ENCODE measurements around the gene NDC1.

The NDC1 gene

DNA sequence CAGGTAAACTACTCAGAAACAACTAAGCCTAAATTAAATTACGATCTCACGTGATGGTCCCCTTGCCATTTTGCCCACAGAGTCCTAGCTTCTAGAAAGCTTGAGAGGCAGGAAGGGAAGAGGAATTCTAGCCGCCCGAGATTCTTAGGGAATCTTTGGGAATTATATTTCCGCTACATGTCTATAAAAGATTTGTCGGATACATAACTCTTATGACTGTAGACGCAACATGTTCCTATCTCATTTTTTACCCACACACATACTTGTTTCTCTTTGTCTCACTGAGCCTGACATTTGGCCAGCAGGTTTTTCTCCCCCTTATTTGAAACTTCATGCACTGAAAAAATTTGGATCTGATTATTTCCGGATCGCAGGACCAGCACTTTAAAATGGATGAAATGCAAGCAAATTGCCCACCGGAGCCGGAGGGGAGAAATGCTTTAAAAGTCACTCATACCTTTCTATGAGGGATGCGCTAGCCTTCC lies 104.6 kb downstream of the NDC1 start:
- in situ Hi-C loops (cut with MboI; ENCODE audit: low sequenced_read_pairs) = no loop called here

GRCh38 chr1:53732912-53733317 lies 105.2 kb downstream of the NDC1 start:
- in situ Hi-C loops (cut with MboI; ENCODE audit: low sequenced_read_pairs) = no loop called here

DNA sequence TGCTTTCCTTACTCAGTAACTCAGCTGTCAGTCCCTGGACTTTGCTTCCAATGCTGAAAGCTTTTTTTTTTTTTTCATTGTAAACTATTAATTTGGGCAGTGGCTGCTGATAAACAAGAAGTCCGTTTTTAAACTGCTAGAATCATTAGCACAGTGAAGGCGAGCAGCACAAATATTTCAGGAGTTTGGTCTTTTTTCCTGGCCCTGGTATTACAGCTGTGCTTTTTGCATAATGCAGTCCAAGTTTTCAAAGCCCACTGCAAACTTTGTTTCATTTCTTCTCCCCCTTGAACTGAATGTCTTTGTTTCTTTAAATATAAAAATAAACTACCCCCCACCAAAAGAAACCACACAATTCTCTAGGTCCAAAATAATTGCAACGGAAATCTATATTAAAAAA lies 105.7 kb downstream of the NDC1 start:
- in situ Hi-C loops (cut with MboI; ENCODE audit: low sequenced_read_pairs) = no loop called here

GRCh38 chr1:53731779-53732305 lies 106.3 kb downstream of the NDC1 start:
- in situ Hi-C loops (cut with MboI; ENCODE audit: low sequenced_read_pairs) = no loop called here

DNA sequence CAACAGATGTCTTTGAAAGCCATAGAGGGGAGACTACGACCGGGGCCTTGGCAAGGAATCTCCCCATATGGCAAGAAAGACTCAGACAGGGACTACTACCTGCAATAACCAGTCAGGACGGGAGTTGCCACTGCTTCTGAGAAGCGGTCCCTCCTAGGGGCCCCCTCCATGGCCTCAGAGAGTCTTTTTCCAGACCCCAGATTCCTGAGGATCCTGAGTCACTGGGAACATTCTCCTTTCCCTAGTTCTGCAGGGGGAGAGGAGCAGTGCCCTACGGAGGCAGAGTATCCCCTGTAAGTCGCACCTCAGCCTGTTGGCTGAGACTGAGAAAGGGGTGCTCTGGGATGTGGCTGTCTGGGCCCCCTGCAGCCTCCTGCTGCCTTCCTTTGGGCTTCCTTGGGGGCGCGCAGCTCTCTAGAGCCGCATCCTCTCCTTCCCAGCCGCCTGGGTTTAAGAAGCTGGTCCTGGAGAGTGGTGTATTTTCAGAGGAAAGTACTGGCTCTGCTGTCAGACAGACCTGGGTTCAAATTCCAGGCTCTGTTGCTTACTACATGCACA lies 107.0 kb downstream of the NDC1 start:
- in situ Hi-C loops (cut with MboI; ENCODE audit: low sequenced_read_pairs) = no loop called here

- in situ Hi-C loops (cut with MboI; ENCODE audit: low sequenced_read_pairs) = no loop called here
Measured at GRCh38 chr1:53730224-53730865, 107.8 kb downstream of the NDC1 start.

DNA sequence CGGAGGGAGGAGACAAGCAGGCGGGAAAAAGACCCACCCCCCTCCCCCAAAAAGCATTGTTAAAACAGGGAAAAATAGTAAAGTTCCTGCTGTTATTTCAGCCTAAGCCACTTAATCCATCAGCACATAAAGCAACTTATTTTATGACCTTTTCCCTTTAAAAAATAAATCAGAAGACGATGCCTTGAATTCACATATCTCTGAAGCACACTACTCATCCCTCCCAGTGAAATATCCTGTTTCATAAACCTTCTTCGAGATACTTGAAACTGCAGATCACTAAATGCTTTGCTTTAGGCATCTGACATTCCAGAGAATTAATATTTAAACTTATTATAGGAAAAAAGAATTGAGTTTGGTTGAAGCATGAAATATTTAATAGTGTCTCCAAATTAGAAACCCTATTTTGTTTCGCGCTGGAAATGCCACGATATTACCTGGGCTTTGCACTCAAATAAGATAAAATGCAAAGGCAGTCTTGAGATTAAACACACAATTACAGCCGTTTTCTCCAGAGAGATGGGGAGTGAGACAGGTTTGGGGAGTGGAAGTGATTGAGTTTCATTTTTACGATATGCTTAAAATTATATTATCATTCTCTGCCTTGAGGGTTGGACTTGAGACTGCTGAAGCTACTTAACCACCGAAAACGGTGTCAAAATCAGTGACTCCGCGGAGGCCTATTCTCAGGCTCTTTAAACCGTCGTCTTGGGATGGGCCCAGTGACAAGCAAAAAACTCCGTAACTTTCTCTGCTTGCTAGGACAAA lies 108.5 kb downstream of the NDC1 start:
- in situ Hi-C loops (cut with MboI; ENCODE audit: low sequenced_read_pairs) = no loop called here

DNA sequence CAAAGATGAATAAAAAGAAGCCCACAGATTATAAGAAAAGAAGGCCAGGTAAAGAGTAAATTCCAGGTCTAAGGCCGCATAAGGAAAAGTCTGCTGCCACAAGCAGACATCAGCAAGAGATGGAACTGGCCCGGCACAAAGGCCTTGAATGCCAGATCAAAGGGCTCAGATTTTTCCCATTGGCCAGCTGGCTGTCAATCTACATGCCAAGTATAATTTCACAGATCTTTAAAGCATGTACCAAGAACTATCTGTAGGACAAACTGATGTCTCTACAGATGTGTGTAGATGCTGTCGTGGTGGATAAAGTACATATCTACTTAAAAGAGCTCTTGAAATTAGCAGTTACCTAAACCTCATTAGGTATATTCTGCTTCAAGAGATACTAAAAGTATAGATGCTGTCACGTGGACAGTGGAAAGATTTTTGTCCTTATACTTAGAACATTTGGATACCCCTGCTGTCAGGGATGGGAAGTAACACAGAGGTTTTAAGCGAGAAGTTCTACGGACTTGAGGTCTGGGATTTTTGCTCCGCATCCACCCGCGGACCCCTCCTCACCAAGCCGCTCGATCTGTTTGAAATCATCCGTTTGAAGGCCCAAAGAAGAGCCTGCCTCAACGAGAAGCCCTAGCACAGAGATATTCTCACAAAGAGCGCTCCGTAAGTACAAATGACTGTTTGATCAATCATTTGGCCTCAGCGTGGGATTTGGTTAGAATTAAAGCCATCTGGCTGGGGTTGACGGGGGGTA lies 109.2 kb downstream of the NDC1 start:
- in situ Hi-C loops (cut with MboI; ENCODE audit: low sequenced_read_pairs) = no loop called here

- in situ Hi-C loops (cut with MboI; ENCODE audit: low sequenced_read_pairs) = no loop called here
Measured at GRCh38 chr1:53728196-53728595, 109.9 kb downstream of the NDC1 start.

DNA sequence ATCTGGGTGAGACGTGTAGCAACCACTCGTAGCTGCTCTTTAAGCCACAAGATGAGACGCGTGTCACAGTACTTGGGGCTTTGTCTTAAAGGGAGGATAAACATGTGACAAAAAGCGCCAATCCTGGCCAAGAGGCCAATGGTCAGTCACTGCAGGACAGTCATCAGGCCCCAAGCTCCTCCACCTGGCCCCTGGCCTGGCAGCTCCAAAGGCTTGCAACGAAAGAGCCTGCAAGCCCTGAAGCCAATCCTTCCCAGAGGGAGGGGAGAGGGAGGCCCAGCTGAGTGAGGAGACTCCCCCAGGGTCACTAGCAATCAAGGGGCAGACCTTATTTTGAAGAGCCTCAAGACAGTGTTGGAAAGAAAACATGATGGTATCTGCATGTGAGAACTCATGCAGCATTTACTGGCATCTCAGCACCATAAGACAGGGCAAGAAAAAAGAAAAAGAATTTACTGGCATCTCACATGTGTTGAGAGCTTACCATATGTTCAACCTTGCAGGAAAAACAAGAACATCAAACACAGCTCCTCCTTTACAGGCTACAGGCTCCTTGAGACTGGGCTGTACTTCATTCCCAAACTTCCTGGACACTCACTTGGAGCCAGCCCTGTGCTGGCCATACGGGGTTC lies 110.5 kb downstream of the NDC1 start:
- in situ Hi-C loops (cut with MboI; ENCODE audit: low sequenced_read_pairs) = no loop called here

- in situ Hi-C loops (cut with MboI; ENCODE audit: low sequenced_read_pairs) = no loop called here
Measured at GRCh38 chr1:53726009-53726600, 112.0 kb downstream of the NDC1 start.

DNA sequence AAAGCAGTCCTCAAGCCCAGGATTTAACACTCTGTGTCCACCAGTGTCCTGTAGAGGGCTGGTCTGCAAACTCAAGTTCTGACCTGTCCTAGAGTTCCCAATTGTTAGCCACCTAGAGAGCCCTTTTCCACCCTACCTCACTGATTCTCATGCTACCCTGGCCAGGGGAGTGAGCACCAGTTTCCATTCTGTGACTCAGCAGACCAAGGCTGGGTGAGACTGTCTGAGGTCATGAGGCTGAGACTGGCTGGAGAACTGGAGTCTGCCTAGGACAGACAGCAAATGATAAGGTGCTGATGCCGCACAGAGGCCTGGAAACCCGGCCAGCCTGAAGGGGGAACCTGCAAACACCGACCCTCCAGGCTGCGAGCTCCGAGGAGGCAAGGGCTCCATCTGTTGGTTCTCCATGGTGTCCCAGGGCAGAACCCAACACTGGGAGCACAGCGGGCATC lies 112.8 kb downstream of the NDC1 start:
- in situ Hi-C loops (cut with MboI; ENCODE audit: low sequenced_read_pairs) = no loop called here

DNA sequence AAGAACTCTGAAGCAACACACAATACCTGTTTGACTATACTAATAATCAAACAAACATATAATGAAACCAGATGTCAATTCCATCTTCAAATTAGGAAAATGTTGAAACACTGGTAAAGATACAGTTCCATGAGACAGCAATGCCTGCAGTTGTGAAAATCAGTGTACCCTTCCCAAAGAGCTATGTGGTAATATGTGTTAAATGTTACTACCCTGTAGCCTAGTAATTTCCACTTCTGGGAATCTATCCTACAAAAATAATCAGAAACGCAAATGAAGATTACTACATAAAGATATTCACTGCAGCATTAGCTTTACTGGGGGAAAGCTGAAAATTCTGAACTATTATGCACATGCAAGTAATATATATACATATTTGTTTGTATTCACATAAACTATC lies 116.1 kb downstream of the NDC1 start:
- in situ Hi-C loops (cut with MboI; ENCODE audit: low sequenced_read_pairs) = no loop called here

GRCh38 chr1:53721088-53721487 lies 117.0 kb downstream of the NDC1 start:
- in situ Hi-C loops (cut with MboI; ENCODE audit: low sequenced_read_pairs) = no loop called here

DNA sequence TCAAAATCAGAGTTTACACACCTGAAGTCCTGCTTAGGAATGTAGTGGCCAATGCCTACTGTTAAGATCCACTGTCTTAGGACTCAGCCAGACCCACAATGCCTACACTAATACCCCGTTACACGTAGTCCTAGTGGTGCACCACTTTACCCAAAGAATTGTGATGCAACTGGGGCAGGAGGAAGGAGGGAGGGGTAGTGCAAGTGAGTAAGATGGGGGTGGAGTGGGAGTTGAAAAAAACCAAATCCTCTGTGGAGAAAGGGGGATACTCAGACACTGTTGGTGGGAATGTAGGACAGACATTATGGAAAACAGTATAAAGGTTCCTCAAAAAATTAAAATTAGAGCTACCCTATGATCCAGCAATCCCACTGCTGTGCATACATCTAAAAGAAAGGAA lies 118.6 kb downstream of the NDC1 start:
- in situ Hi-C loops (cut with MboI; ENCODE audit: low sequenced_read_pairs) = no loop called here

DNA sequence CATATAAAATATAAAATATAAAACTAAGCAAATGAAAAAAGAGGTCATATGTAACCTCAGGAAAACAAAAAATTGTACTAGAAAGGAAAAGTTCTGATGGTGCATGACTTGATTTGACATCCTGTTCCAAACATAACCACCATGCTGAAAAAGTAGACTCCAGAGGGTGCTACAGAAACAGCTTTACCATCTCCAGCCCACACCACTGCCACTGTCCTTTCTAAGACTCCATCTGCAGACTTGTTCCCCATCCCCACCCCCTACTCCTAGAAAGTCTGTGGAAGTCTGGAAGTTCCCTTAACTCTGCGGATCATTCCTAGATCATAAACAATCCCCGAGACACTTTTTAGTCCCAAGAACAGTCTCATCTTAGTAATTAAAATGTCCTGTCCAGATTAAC lies 119.7 kb downstream of the NDC1 start:
- in situ Hi-C loops (cut with MboI; ENCODE audit: low sequenced_read_pairs) = no loop called here

- in situ Hi-C loops (cut with MboI; ENCODE audit: low sequenced_read_pairs) = no loop called here
Measured at GRCh38 chr1:53717025-53717804, 120.9 kb downstream of the NDC1 start.

DNA sequence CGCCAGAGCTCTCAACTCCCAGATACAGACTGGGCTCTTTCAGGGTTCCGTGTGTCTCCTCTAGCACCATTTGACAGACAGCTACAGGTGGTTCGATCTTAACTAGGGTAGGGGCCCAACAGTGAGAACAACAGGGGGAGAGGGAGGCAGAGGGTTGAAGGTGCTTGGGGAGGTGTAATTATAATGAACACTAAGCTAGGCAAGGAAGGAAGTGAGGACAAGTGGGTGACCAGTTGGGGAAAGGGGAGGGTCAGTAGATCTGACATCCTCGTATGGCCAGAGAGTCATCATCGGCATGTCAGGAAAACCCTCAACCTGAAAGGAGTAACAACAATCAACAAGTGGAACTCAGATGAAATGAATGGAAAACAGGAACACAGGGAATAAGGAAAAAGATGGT lies 121.9 kb downstream of the NDC1 start:
- in situ Hi-C loops (cut with MboI; ENCODE audit: low sequenced_read_pairs) = no loop called here

GRCh38 chr1:53715478-53715877 lies 122.6 kb downstream of the NDC1 start:
- in situ Hi-C loops (cut with MboI; ENCODE audit: low sequenced_read_pairs) = no loop called here

Data from hTERT RPE-1 (cell line).